SK-N-SH (cell line): ENCODE results near the gene MACROD2. TPM values are rescaled to one million over a fixed set of nuclear protein-coding genes. Genes with fewer than 3 reads are reported as not detected.

ENCODE experiments used
- CTCF ChIA-PET: fragments of 300-600, 350-600 bp; formaldehyde crosslinking; extraction: SDS; loops from one replicate; lab custom pipeline; 2021; lab: Yijun Ruan, JAX
- POLR2A ChIA-PET: fragments of 350-600 bp; sonication (Branson Sonifier 250); formaldehyde crosslinking; extraction: SDS; loops from one replicate; lab custom pipeline; 2020; ENCODE audit warnings: antibody characterized with exemption, inconsistent platforms; lab: Yijun Ruan, JAX
- DNase-seq: peaks from one replicate; pipeline ENCODE4 v3.0.0; 2012
- H2AFZ ChIP-seq: fragments of 200-600 bp; sonication (generic); 2 replicates; pipeline ENCODE4 v1.8.1; 2016; ENCODE audit warnings: antibody characterized with exemption, mild to moderate bottlenecking, low read depth
- H3F3A ChIP-seq: fragments of 200-600 bp; sonication (generic); replicated peaks from 2 replicates; pipeline ENCODE3; 2016; ENCODE audit warnings: antibody characterized with exemption, mild to moderate bottlenecking; ENCODE audit not compliant: insufficient read depth
- H3K27ac ChIP-seq, 2 experiments: fragments of 200-500 bp in 1 of 2; fragments of 200-600 bp in 1 of 2; sonication (Bioruptor generic) in 1 of 2; sonication (generic), shearing (Covaris generic) in 1 of 2; 2 replicates each; pipeline versions ENCODE4 v1.5.1 to v1.6.1; 2014 to 2016; ENCODE audit warnings: low read depth in 2 of 2, inconsistent platforms in 1 of 2, low read length in 1 of 2, mild to moderate bottlenecking in 1 of 2, mixed read lengths in 1 of 2
- H3K27me3 ChIP-seq: fragments of 200-600 bp; sonication (generic), shearing (Covaris generic); 2 replicates; pipeline ENCODE4 v1.6.1; 2016; ENCODE audit warnings: mixed run types; ENCODE audit not compliant: insufficient read depth
- H3K36me3 ChIP-seq, 2 experiments: fragments of 200-500 bp in 1 of 2; fragments of 200-600 bp in 1 of 2; sonication (Bioruptor generic) in 1 of 2; sonication (generic) in 1 of 2; replicated peaks in 1 of 2; 2 replicates each; pipeline versions ENCODE3 to v1.5.1; 2014 to 2016; ENCODE audit warnings: low read length in 1 of 2, mild to moderate bottlenecking in 1 of 2; ENCODE audit not compliant: insufficient read depth in 2 of 2, control insufficient read depth in 1 of 2
- H3K4me1 ChIP-seq, 2 experiments: fragments of 200-500 bp in 1 of 2; fragments of 200-600 bp in 1 of 2; sonication (Bioruptor generic) in 1 of 2; sonication (generic), shearing (Covaris generic) in 1 of 2; 2 replicates each; pipeline versions ENCODE4 v1.5.1 to v1.6.1; 2014 to 2016; ENCODE audit warnings: low read depth in 1 of 2, low read length in 1 of 2, mixed run types in 1 of 2; ENCODE audit not compliant: insufficient read depth in 2 of 2, control insufficient read depth in 1 of 2
- H3K4me2 ChIP-seq: fragments of 200-600 bp; sonication (generic), shearing (Covaris generic); 2 replicates; pipeline ENCODE4 v1.6.1; 2017; ENCODE audit warnings: mixed run types
- H3K4me3 ChIP-seq, 2 experiments: fragments of 200-500 bp in 1 of 2; fragments of 200-600 bp in 1 of 2; sonication (Bioruptor generic) in 1 of 2; sonication (generic), shearing (Covaris generic) in 1 of 2; 2 replicates each; pipeline versions ENCODE4 v1.5.1 to v1.8.1; 2014 to 2016; ENCODE audit warnings: low read depth in 2 of 2, inconsistent platforms in 1 of 2, low read length in 1 of 2, mild to moderate bottlenecking in 1 of 2, mixed read lengths in 1 of 2, moderate library complexity in 1 of 2
- H3K79me2 ChIP-seq: fragments of 200-600 bp; sonication (generic); 2 replicates; pipeline ENCODE4 v1.8.1; 2017; ENCODE audit warnings: mild to moderate bottlenecking; ENCODE audit not compliant: insufficient read depth
- H3K9ac ChIP-seq: fragments of 200-600 bp; sonication (generic); 2 replicates; pipeline ENCODE4 v1.6.1; 2017; ENCODE audit warnings: mixed run types
- H3K9me2 ChIP-seq: fragments of 200-600 bp; sonication (generic); 2 replicates; pipeline ENCODE4 v1.6.1; 2017; ENCODE audit warnings: mixed run types
- H3K9me3 ChIP-seq: fragments of 200-600 bp; sonication (generic); 2 replicates; pipeline ENCODE4 v1.6.1; 2017; ENCODE audit warnings: mixed run types, mild to moderate bottlenecking, moderate library complexity
- H4K20me1 ChIP-seq: fragments of 200-600 bp; sonication (generic); 2 replicates; pipeline ENCODE4 v1.6.1; 2017; ENCODE audit warnings: mild to moderate bottlenecking, mixed run types; ENCODE audit not compliant: insufficient read depth
- ELF1 ChIP-seq: IDR thresholded peaks from 2 replicates; pipeline ENCODE4 v1.4.0; 2012
- FOSL2 ChIP-seq: IDR thresholded peaks from 2 replicates; pipeline ENCODE4 v1.4.0; 2012; ENCODE audit warnings: low read depth, mild to moderate bottlenecking, moderate library complexity, borderline replicate concordance
- FOXJ3 ChIP-seq: sonication (generic); formaldehyde crosslinking; IDR thresholded peaks from 2 replicates; pipeline ENCODE4 v1.5.1; 2020; ENCODE audit warnings: mild to moderate bottlenecking, missing genetic modification reagents
- GABPA ChIP-seq: IDR thresholded peaks from 2 replicates; pipeline ENCODE4 v1.4.0; 2012; ENCODE audit warnings: low read depth, mild to moderate bottlenecking
- GATA2 ChIP-seq: sonication (generic); formaldehyde crosslinking; IDR thresholded peaks from 2 replicates; pipeline ENCODE4 v1.5.0; 2020; ENCODE audit warnings: mild to moderate bottlenecking, missing genetic modification reagents
- NFIC ChIP-seq: IDR thresholded peaks from 2 replicates; pipeline ENCODE4 v1.4.0; 2012; ENCODE audit warnings: borderline replicate concordance
- NRF1 ChIP-seq: IDR thresholded peaks from 2 replicates; pipeline ENCODE4 v1.6.1; 2012; ENCODE audit warnings: low read depth, mild to moderate bottlenecking, low read length
- POLR2AphosphoS5 ChIP-seq: IDR thresholded peaks from 2 replicates; pipeline ENCODE4 v1.6.1; 2012; ENCODE audit warnings: low read depth, low read length
- RCOR1 ChIP-seq: fragments of 150-350 bp; IDR thresholded peaks from 2 replicates; pipeline ENCODE4 v1.6.1; 2017; ENCODE audit warnings: antibody characterized with exemption, low read length
- RFX5 ChIP-seq: IDR thresholded peaks from 2 replicates; pipeline ENCODE4 v1.6.1; 2012; ENCODE audit warnings: mild to moderate bottlenecking, improper control_type of control experiment, low read length
- RXRA ChIP-seq: IDR thresholded peaks from 2 replicates; pipeline ENCODE4 v1.4.0; 2012; ENCODE audit warnings: low read depth, mild to moderate bottlenecking, borderline replicate concordance
- SMC3 ChIP-seq: IDR thresholded peaks from 2 replicates; pipeline ENCODE4 v1.6.1; 2012; ENCODE audit warnings: low read depth, low read length, improper control_type of control experiment
- TEAD4 ChIP-seq: IDR thresholded peaks from 2 replicates; pipeline ENCODE4 v1.4.0; 2012; ENCODE audit warnings: mild to moderate bottlenecking, borderline replicate concordance; ENCODE audit not compliant: insufficient read depth
- WGBS: methylation state at CpG from one replicate; pipeline ENCODE4 v1.1.6; 2017; ENCODE audit warnings: low lambda C conversion rate; 5-methylcytosine and 5-hydroxymethylcytosine counted together
- polyA plus RNA-seq, 3 experiments: library from polyadenylated mRNA; depleted of rRNA; stranded (reverse); fragments of >200 nt; gene quantifications; 2 replicates each; pipeline ENCODE4 v1.2.3, GENCODE V29; 2012
- TF ChIP-seq, protein P1 (sequence below): IDR thresholded peaks from 2 replicates; pipeline ENCODE4 v1.4.0; 2012; ENCODE audit warnings: low read depth, borderline replicate concordance
- TF ChIP-seq, protein P2 (sequence below): IDR thresholded peaks from 2 replicates; pipeline ENCODE4 v1.4.0; 2012; ENCODE audit warnings: low read depth
- TF ChIP-seq, protein P3 (sequence below): fragments of 200-600 bp; sonication (generic); IDR thresholded peaks from 2 replicates; pipeline ENCODE4 v1.6.1; 2017; ENCODE audit warnings: antibody characterized with exemption, mild to moderate bottlenecking, moderate library complexity

Gene MACROD2
- polyA plus RNA-seq, 1 of the 3 experiments (the other 2 are of a cell fraction) = 0.33 TPM

DNA sequence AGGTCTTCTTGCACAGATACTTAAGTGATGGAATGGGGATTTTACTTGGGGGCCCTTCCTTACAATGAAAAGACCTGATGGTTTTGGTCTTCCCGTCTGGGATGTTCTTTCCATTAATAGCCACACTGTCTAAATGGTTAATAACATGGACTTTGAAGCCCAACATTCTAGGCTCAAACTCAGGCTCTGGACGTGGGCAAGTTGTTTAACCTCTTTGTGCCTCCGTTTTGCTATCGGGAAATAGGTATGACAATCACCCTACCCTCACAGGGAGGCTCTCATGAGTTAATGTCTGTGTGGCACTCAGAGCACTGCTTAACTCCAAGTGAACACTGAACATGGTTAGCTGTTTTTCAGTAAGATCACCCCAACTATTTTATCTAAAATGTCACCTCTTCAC, 702.8 kb downstream of the MACROD2 start:
- H3K27ac ChIP-seq = no peak overlapping the region
- no peaks in the 10 kb centered on the region for H3F3A ChIP-seq
- H2AFZ ChIP-seq = no peak overlapping the region
- ChIA-PET CTCF (interaction anchor here (1.4 to 1.5 kb wide), 2 partner anchors 10 to 361 kb away, joined by 3 to 5 read pairs; partner anchors contain the start of gene FLRT3), POLR2A (no interaction called here)
- 88% methylated on average over 4 of the region's 4 CpGs for WGBS
- DNase-seq = no peak
- H3K79me2 ChIP-seq = no peaks in the 10 kb centered on the region
- no peak overlapping the region for H3K4me2 ChIP-seq
- TF ChIP-seq GATA2 (CRISPR knock-in tag) (no peak), RFX5 (no peak), FOSL2 (no peak), NRF1 (no peak), GABPA (no peak), NFIC (no peak), FOXJ3 (CRISPR knock-in tag) (no peak), ELF1 (no peak), RCOR1 (no peak), POLR2AphosphoS5 (no peak), SMC3 (no peak), RXRA (no peak), TEAD4 (no peak)
- TF ChIP-seq, protein P1, sequence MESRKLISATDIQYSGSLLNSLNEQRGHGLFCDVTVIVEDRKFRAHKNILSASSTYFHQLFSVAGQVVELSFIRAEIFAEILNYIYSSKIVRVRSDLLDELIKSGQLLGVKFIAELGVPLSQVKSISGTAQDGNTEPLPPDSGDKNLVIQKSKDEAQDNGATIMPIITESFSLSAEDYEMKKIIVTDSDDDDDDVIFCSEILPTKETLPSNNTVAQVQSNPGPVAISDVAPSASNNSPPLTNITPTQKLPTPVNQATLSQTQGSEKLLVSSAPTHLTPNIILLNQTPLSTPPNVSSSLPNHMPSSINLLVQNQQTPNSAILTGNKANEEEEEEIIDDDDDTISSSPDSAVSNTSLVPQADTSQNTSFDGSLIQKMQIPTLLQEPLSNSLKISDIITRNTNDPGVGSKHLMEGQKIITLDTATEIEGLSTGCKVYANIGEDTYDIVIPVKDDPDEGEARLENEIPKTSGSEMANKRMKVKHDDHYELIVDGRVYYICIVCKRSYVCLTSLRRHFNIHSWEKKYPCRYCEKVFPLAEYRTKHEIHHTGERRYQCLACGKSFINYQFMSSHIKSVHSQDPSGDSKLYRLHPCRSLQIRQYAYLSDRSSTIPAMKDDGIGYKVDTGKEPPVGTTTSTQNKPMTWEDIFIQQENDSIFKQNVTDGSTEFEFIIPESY = no peak
- TF ChIP-seq, protein P2, sequence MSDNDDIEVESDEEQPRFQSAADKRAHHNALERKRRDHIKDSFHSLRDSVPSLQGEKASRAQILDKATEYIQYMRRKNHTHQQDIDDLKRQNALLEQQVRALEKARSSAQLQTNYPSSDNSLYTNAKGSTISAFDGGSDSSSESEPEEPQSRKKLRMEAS = no peak
- TF ChIP-seq, protein P3, sequence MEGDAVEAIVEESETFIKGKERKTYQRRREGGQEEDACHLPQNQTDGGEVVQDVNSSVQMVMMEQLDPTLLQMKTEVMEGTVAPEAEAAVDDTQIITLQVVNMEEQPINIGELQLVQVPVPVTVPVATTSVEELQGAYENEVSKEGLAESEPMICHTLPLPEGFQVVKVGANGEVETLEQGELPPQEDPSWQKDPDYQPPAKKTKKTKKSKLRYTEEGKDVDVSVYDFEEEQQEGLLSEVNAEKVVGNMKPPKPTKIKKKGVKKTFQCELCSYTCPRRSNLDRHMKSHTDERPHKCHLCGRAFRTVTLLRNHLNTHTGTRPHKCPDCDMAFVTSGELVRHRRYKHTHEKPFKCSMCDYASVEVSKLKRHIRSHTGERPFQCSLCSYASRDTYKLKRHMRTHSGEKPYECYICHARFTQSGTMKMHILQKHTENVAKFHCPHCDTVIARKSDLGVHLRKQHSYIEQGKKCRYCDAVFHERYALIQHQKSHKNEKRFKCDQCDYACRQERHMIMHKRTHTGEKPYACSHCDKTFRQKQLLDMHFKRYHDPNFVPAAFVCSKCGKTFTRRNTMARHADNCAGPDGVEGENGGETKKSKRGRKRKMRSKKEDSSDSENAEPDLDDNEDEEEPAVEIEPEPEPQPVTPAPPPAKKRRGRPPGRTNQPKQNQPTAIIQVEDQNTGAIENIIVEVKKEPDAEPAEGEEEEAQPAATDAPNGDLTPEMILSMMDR = no peak
- no peaks in the 10 kb centered on the region for H3K36me3 ChIP-seq
- no peaks in the 10 kb centered on the region for H3K4me1 ChIP-seq
- H3K4me3 ChIP-seq = no peak overlapping the region
- no peaks in the 10 kb centered on the region for H4K20me1 ChIP-seq
- no peaks in the 10 kb centered on the region for H3K9me2 ChIP-seq
- no peak overlapping the region for H3K9ac ChIP-seq
- H3K9me3 ChIP-seq = no peaks in the 10 kb centered on the region
- H3K27me3 ChIP-seq = no peaks in the 10 kb centered on the region
